Osteocyte (in vitro differentiated cells): ENCODE data around the gene DYNC2I2. TPM values are rescaled to one million over a fixed set of nuclear protein-coding genes. Genes with fewer than 3 reads are reported as not detected.
A peak's percentile ranks its signal among the peaks of the same experiment; 100 is the strongest.

Source experiments
- DNase-seq: peaks from one replicate; pipeline ENCODE4 v3.0.0; 2021; ENCODE audit warnings: mixed read lengths; ENCODE audit not compliant: unreplicated experiment; ENCODE audit errors: extremely low spot score
- H3K27ac Mint-ChIP-seq: one replicate; pipeline ENCODE4 v1.8.0; 2021; ENCODE audit warnings: mild to moderate bottlenecking, mixed read lengths; ENCODE audit not compliant: unreplicated experiment
- H3K27me3 Mint-ChIP-seq: one replicate; pipeline ENCODE4 v1.8.0; 2021; ENCODE audit warnings: mixed read lengths; ENCODE audit not compliant: unreplicated experiment
- H3K36me3 Mint-ChIP-seq: one replicate; pipeline ENCODE4 v1.8.0; 2021; ENCODE audit warnings: mixed read lengths; ENCODE audit not compliant: unreplicated experiment
- H3K4me1 Mint-ChIP-seq: one replicate; pipeline ENCODE4 v1.8.0; 2021; ENCODE audit warnings: mixed read lengths; ENCODE audit not compliant: unreplicated experiment
- H3K4me3 Mint-ChIP-seq: one replicate; pipeline ENCODE4 v1.8.0; 2021; ENCODE audit warnings: mild to moderate bottlenecking, moderate library complexity, mixed read lengths; ENCODE audit not compliant: unreplicated experiment
- H3K9me3 Mint-ChIP-seq: one replicate; pipeline ENCODE4 v1.8.0; 2021; ENCODE audit warnings: mixed read lengths; ENCODE audit not compliant: unreplicated experiment
- total RNA-seq: library from RNA; stranded (reverse); gene quantifications from 2 replicates; pipeline ENCODE4 v1.2.1, GENCODE V29; 2021
- TF ChIP-seq, protein P1 (sequence below): fragments of 200-600 bp; sonication (generic); IDR thresholded peaks from 2 replicates; pipeline ENCODE4 v1.5.0; 2021; ENCODE audit warnings: antibody characterized with exemption, mild to moderate bottlenecking, moderate library complexity

DYNC2I2 gene
- total RNA-seq, 1 donor from 2014 or later: 62.5 TPM

DNA sequence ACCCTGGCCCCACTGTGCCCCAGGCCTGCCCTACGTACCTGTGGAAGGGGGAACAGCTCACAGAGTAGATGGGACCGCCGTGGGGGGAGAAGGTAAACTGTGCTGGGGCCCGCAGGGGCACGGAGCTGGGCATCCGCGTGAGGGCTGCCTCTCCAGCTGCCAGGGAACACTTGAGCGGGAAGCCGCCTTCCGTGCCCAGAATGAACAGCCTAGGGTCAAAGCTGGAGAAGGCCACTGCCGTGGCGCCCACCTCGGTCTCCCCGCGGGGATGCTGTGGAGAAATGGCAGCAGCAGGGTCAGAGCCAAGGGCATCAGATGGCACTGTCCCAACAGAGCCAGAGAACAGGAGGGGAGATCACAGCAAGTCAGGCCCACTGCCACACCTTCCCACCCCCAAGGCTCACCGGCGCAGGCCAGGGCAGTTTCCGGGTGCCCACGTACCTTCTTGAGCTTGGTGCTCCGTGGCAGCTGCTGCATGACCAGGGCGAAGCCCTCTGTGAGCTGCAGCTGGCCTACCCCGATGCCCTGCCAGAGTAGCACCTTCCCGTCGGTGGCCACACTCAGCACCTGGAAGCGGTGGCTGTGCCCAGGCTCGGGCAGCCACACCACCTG lies 21.9 kb downstream of the DYNC2I2 start:
- DNase-seq: no peak
- Mint-ChIP-seq H3K27me3 (no peaks in the 10 kb centered on the region), H3K36me3 (peaks cover 33% of the 10 kb centered on the region), H3K4me3 (peak overlapping the region; percentile 22), H3K4me1 (peaks cover 51% of the 10 kb centered on the region), H3K9me3 (no peaks in the 10 kb centered on the region), H3K27ac (peak overlapping the region; percentile 96)
- TF ChIP-seq, protein P1, sequence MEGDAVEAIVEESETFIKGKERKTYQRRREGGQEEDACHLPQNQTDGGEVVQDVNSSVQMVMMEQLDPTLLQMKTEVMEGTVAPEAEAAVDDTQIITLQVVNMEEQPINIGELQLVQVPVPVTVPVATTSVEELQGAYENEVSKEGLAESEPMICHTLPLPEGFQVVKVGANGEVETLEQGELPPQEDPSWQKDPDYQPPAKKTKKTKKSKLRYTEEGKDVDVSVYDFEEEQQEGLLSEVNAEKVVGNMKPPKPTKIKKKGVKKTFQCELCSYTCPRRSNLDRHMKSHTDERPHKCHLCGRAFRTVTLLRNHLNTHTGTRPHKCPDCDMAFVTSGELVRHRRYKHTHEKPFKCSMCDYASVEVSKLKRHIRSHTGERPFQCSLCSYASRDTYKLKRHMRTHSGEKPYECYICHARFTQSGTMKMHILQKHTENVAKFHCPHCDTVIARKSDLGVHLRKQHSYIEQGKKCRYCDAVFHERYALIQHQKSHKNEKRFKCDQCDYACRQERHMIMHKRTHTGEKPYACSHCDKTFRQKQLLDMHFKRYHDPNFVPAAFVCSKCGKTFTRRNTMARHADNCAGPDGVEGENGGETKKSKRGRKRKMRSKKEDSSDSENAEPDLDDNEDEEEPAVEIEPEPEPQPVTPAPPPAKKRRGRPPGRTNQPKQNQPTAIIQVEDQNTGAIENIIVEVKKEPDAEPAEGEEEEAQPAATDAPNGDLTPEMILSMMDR: no peak

- peaks cover 37% of the 10 kb centered on the region for H3K36me3 Mint-ChIP-seq
Measured at GRCh38 chr9:128634111-128634510, 22.5 kb downstream of the DYNC2I2 start.

DNA sequence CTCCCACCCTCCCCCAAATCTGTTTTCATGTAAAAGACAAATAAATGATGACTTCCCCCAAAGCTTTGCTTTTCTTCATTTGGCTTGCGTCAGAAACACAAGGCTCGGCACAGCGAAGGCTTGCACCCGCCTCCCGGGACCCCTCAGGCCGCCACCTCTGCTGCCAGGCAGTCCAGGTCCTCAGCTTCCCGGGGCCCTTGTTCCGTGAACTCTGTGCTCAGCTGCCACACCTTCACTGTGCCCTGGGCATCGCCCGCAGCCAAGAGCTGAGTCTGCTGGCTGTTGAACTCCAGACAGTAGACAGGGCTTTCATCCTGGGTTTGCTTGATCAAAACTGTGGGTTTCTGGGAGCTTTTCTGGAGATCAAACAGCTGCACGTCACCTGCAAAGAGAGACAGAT lies 23.0 kb downstream of the DYNC2I2 start:
- TF ChIP-seq, protein P1: no peak
- H3K4me3 Mint-ChIP-seq: no peak overlapping the region
- peaks cover 40% of the 10 kb centered on the region for H3K36me3 Mint-ChIP-seq
- peak overlapping the region; percentile 96 for H3K27ac Mint-ChIP-seq
- H3K9me3 Mint-ChIP-seq: no peaks in the 10 kb centered on the region
- DNase-seq: no peak
- no peaks in the 10 kb centered on the region for H3K27me3 Mint-ChIP-seq
- peaks cover 48% of the 10 kb centered on the region for H3K4me1 Mint-ChIP-seq

More at GRCh38 chr9:128634111-128634510, 22.5 kb downstream of the DYNC2I2 start:
- no peak overlapping the region for H3K4me3 Mint-ChIP-seq
- no peaks in the 10 kb centered on the region for H3K9me3 Mint-ChIP-seq
- no peaks in the 10 kb centered on the region for H3K27me3 Mint-ChIP-seq
- H3K4me1 Mint-ChIP-seq: peaks cover 51% of the 10 kb centered on the region
- TF ChIP-seq, protein P1: no peak
- DNase-seq: no peak
- peak overlapping the region; percentile 96 for H3K27ac Mint-ChIP-seq

DNA sequence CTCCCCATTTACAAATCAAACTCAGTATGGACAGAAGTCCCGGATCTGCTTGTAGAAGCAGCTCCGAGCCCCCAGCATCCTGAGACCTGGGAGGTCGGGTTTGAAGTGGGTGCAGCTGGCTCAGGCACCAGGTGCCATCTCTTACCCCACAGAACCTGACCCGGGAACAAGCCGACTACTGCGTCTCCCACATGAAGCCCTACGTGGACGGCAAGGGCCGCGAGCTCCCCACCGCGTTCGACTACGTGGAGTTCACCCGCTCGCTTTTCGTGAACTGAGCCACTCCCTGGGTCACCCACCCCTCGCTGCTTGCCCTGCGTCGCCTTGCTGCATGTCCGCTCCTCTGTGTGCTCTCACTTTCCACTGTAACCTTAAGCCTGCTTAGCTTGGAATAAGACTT lies 23.6 kb downstream of the DYNC2I2 start:
- TF ChIP-seq, protein P1: no peak
- H3K9me3 Mint-ChIP-seq: no peaks in the 10 kb centered on the region
- H3K27ac Mint-ChIP-seq: peak overlapping the region; percentile 96
- peaks cover 45% of the 10 kb centered on the region for H3K4me1 Mint-ChIP-seq
- peaks cover 38% of the 10 kb centered on the region for H3K36me3 Mint-ChIP-seq
- H3K4me3 Mint-ChIP-seq: no peak overlapping the region
- no peak for DNase-seq
- no peaks in the 10 kb centered on the region for H3K27me3 Mint-ChIP-seq

DNA sequence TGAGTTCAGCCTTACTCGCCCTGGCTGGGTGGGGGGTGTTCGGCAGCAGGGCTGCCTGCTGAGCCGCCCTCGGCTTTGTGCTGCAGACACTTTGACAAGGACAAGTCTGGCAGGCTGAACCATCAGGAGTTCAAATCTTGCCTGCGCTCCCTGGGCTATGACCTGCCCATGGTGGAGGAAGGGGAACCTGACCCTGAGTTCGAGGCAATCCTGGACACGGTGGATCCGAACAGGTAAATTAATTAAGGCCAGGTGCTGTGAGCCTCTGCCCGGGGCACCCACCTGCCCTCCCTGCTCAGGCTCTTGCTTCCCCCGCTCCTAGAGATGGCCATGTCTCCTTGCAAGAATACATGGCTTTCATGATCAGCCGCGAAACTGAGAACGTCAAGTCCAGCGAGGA lies 24.2 kb downstream of the DYNC2I2 start:
- Mint-ChIP-seq H3K4me1 (peaks cover 40% of the 10 kb centered on the region), H3K27ac (peak overlapping the region; percentile 60), H3K4me3 (no peak overlapping the region), H3K9me3 (no peaks in the 10 kb centered on the region), H3K36me3 (peaks cover 40% of the 10 kb centered on the region), H3K27me3 (no peaks in the 10 kb centered on the region)
- DNase-seq: no peak
- TF ChIP-seq, protein P1: no peak
